HG02642 (cell line): Measurements from ENCODE around the gene TMEM144.
A peak's percentile ranks its signal among the peaks of the same experiment; 100 is the strongest.

Source experiments
- ATAC-seq: cut with Tn5 transposase; IDR thresholded peaks from one replicate; pipeline ENCODE4 v1.9.1; 2021; ENCODE audit warnings: mild to moderate bottlenecking; ENCODE audit not compliant: unreplicated experiment, poor library complexity

TMEM144 gene

GRCh38 chr4:158209825-158210807, at the start of gene TMEM144:
Gene TMEM144, plus strand, starts transcription at chr4:158210486. Its CDS starts 2,182 bp downstream, at chr4:158212668.
- peak; percentile 98 for ATAC-seq

- no peak for ATAC-seq
Observed at GRCh38 chr4:158161551-158162354, 48.5 kb upstream of the TMEM144 start.

DNA sequence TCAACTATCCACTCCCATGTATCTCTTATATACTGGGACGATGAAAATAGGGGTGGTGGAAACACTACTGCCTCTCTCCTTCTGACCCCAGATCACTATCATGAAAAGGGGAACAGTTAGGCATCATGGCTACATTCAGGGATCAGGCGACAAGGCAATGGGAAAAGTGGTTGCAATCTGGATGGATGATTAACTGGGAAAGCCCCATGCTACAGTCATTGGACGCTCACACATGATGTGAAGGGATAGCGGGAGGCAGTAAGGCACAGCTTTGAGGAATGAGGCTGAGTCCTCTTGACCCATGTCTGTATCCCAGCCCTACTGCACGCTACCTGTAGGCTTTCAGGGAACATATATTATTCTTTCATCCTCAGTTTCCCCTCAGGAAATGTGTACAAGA, 47.7 kb upstream of the TMEM144 start:
- no peak for ATAC-seq

DNA sequence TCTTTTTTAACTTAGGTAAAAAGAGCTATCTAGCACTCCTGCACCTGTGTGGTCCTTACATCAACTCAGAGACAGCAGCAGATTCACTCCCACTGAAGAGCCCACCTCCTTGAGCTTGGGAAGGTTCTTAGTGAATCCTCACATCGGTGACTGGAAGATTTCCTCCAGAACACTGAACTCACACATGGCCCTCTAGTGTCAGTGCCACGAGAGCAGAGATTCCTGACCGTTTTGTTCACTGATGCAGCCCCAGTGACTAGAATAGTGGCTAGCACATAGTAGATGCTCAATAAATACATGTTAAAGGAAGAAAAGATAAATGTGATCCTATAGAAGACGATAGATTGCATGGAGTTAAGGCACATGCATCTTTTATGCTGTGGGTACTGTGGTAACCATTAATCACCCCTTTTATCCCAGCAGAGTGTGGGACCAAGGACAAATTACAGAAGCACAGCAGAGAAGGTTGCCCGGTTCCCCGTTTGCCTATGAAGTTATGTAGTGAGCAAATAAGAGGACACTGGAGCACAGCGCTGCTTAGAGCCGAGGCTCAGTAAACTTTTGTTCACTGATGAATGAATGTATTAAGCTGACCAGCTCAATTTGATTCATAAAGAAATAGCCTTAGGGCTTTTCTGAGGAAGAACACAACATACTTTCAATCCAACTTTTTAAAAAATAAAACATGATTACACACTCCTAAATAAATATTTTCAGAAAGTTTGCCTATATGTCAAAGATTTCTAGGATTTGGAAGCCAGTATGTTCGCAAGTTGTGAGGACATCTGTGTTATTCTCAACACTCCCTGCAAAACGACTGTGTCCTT, 46.1 kb upstream of the TMEM144 start:
- ATAC-seq = no peak

DNA sequence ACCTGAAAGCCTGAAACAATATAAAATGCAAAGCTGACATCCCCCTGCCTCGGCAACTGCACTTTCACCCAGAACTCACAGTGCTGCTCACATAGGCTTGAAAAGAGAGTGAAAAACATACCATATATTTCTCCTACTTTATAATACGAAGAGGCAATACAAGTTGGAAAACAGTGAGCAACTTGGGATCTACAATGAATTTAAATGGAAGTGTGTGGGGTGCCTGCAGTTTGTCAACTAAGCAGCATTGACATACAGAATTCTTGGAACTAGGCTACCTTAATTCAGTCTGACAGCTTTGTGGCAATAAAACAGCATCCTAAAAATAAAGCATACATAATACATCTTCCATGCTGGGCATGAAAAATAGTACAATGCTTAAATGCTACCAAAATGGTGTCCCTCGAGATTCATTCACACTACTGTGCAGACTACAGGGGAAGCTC, 45.5 kb upstream of the TMEM144 start:
- ATAC-seq = no peak

DNA sequence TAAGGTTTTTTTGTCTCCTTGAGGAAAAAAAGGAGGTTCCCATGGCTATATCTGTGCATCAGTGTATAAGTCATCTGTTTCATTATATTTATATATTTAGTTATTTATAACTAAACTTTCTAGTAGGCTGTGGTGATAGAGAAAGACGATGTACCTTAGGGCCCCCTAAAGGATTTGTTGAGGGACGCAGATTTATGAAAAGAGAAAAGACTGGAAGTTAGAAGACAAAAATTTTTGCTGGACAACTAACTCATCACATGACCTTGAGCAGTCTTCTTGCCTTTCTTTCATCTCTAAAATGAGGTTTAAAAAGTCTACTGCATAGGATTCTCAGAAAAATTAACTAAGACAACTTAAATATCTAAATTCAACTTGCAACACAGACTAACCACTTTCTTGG, 43.6 kb upstream of the TMEM144 start:
- no peak for ATAC-seq

GRCh38 chr4:158168606-158169005, 41.7 kb upstream of the TMEM144 start:
- no peak for ATAC-seq

- ATAC-seq = no peak
Observed at GRCh38 chr4:158169506-158169905, 40.8 kb upstream of the TMEM144 start.

DNA sequence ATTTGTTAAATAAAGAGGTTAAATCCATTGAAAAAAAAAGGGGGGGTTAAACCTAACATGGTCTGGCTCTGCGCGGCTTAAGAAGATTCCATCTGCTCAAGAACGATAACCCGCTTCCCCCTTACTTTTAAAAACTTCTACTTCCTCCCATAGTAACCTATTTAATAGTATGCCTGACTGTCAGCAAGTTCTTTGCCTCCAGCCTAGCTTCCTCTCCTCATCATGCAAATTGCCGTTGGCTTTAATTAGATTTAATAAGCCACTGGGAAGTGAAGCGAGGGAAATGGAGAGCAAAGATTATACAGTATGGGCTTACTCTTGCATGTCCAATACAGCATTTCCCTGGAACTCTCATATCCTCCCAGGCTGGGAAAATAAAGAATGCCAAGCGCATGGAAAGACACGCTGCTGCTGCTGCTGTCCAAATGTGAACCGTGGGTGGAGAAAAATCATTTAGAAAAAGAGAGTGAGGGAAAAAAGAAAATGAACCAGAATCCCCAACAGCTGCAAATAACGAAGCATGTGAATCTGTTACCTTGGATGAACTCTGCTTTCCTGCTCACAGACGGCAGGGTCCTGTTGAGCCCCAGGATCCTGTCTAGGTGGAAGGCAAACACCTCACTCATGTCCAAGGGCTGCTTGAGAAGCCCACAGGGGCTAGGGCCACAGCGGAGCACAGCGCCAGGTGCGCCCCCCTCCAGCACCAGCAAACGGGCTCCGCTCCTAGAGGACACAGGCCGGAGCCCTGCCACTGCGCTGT, 40.2 kb upstream of the TMEM144 start:
- ATAC-seq = no peak

DNA sequence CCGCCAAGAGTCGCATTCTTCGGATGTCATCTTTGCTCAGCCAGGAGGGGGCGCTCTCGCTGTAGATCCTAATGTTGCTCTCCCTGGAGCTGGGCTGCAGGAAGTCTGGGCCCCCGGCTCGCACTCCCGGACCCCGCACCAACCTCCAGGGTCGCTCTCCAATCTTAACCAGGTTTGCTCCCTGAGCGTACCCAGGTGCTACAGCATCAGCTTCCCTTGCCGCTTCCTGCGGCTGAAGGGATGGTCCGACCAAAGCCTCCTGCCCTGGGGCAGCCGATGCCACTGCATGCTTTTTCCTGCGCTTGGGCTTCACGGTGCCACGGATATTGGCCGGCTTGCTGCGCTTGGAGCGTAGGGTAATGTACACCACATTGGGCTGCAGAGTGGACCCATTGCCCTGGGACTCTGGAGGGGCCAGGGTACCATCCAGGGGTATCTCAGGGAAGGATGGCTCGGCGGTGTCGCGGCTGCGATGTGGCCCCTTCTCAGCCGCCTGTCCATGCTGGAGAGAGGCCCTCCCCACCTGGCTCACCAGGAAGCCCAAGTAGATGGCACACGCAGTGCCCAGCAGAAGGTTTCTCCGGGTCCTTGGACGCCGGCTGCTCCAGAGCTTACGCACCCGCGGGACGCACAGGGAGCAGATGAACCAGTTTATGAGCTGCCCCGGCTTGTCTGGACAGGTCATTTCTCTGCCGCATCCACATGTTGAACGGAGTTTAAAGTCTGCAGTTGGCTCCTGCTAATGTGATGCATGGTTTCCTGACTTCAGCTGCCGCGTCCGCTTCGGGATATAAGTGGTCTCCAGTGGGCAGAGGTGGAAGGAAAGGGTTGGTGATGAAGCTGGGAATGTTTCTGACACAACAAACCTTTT, 39.4 kb upstream of the TMEM144 start:
- ATAC-seq = peak; percentile 59

DNA sequence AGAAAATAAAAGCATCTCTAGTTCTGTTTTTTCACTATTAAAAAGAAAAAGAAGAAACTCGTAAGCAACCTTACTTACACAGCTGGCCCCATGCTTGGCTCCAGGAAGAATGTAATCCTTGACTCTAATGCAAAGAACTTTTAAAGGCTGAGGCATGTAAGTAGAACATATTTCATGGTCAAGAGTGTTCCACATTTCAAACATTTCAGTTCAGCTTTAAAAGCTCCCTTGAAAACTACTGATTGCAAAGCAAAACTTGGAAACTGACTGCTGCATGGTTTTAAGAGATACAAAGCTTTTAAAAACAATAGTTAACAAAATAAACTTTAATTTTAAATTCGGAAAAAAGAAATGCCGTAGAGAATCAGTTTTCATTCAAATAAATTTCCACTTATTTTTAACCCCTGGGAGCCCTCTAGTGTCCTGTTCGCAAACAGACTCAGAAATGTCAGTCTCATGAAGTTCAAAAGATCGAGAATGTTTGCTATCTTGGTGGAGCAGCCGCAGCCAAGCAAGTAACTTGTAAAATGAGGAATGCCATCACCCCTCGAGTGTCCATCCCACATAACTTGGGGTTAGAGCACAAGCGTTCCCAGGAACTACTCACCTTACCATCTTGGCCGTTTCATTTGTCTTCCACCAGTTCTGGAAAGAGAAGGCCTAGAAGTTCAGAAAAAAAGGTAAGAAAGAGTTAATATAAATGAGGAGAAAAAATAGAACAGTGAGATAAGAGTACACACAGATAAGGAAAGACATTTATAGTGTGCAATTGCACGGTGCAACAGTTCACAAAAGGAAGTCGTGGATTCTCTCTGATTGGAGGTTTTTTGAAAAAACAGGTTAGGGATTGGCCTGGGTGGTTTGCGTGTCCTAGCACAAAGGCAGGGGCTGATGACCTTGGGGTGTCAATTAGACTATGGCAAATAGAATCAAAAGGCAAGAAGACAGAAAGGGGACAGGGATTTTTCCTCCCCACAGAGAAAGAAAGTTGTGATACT, 37.7 kb upstream of the TMEM144 start, which contains the start of gene GASK1B:
GASK1B (minus strand) TSS at position 765 of the 998 bp plus-strand sequence. CDS start 1,650 bp downstream, outside the sequence.
- ATAC-seq = no peak

GRCh38 chr4:158176108-158176507, 34.2 kb upstream of the TMEM144 start:
- no peak for ATAC-seq

- ATAC-seq = no peak
Observed at GRCh38 chr4:158176776-158177175, 33.5 kb upstream of the TMEM144 start.

DNA sequence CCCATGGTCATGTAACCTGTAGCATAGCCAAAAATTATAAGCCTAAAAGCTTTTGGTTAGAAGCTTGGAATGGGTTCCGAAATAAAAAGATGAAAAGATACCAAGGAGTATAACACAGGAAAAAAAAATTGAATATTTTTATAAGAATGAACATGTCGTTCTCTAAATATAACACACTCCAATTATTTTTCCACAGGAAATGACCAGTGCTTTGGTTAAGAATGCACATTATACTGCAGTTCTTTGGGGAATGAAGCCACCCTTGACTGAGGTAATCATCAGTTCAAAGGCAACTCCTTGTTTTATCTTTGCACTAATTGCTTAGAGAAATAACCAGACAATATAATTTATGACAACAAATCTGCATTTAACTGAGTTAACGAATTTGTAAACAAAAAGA, 30.8 kb upstream of the TMEM144 start:
- ATAC-seq = no peak

DNA sequence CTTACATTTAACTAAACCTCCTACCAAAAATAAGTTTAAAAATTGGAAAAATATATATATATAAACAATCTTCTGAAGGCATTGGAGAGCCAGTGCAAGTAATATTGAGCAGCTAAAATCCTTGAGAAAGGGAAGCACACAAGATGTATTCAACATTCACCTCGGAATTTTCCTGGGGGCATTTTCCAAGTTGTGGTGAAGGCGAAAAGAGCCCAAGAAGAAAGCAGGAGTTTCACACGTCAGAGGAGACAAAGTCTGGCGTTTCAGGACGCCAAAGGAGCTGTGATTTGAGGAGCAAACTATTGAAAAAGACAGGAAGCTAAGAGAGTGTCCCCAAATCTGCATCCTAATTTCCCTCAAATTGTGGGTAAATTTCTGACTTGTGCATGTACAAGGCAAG, 28.4 kb upstream of the TMEM144 start:
- no peak for ATAC-seq

- no peak for ATAC-seq
Observed at GRCh38 chr4:158182736-158183135, 27.6 kb upstream of the TMEM144 start.

GRCh38 chr4:158186815-158187214, 23.5 kb upstream of the TMEM144 start:
- ATAC-seq = no peak
